Suprapubic skin (tissue), 4 donors: ENCODE measurements around the gene TRIM6. TPM values are rescaled to one million over a fixed set of nuclear protein-coding genes. Genes with fewer than 3 reads are reported as not detected.
A peak's percentile ranks its signal among the peaks of the same experiment; 100 is the strongest.
"Not testable (repeated sequence)": the region's sequence is repeated elsewhere in the genome, so short reads cannot be mapped to it uniquely, and the experiment has no call there.

Experiments used
- DNase-seq, 2 donors: peaks; one replicate each; pipeline ENCODE4 v3.0.0-alpha.2; 2019; ENCODE audit warnings: low spot score in 2 of 2
- H3K27ac ChIP-seq: fragments of 200-600 bp; sonication (generic); one replicate; pipeline ENCODE4 v1.5.1; 2019
- H3K27me3 ChIP-seq: fragments of 200-600 bp; sonication (generic); one replicate; pipeline ENCODE4 v1.5.1; 2019
- H3K36me3 ChIP-seq: fragments of 200-600 bp; sonication (generic); one replicate; pipeline ENCODE4 v1.5.1; 2019
- H3K4me1 ChIP-seq: fragments of 200-600 bp; sonication (generic); one replicate; pipeline ENCODE4 v1.5.1; 2019
- H3K4me3 ChIP-seq: fragments of 200-600 bp; sonication (generic); one replicate; pipeline ENCODE4 v1.5.1; 2019; ENCODE audit warnings: mild to moderate bottlenecking
- H3K9me3 ChIP-seq: fragments of 200-600 bp; sonication (generic); one replicate; pipeline ENCODE4 v1.5.1; 2019
- EP300 ChIP-seq: sonication (generic); formaldehyde crosslinking; IDR thresholded peaks from one replicate; pipeline ENCODE4 v1.6.1; 2017; ENCODE audit warnings: antibody characterized with exemption
- POLR2A ChIP-seq, 2 donors: fragments of 450-650 bp; IDR thresholded peaks; one replicate each; pipeline ENCODE4 v1.6.1; 2017; ENCODE audit warnings: antibody characterized with exemption in 2 of 2, mild to moderate bottlenecking in 2 of 2, moderate library complexity in 2 of 2
- POLR2AphosphoS5 ChIP-seq, 3 donors: sonication (generic); formaldehyde crosslinking; IDR thresholded peaks; one replicate each; pipeline ENCODE4 v1.6.1; 2017; ENCODE audit warnings: antibody characterized with exemption in 3 of 3
- WGBS: methylation state at CpG from one replicate; pipeline ENCODE4 v1.1.5; 2018; 5-methylcytosine and 5-hydroxymethylcytosine counted together
- total RNA-seq, 4 donors: library from RNA; depleted of rRNA; stranded (reverse); fragments of >200 nt; gene quantifications; one replicate each; pipeline ENCODE4 v1.1.0, GENCODE V29; 2016
- TF ChIP-seq, protein P1 (sequence below), 2 donors: fragments of 200-600 bp in 1 of 2; fragments of 450-650 bp in 1 of 2; sonication (generic) in 1 of 2; IDR thresholded peaks; one replicate each; pipeline ENCODE4 v1.5.1; 2016 to 2019; ENCODE audit warnings: antibody characterized with exemption in 2 of 2, mild to moderate bottlenecking in 1 of 2, moderate library complexity in 1 of 2

The TRIM6 gene
- total RNA-seq, 4 donors from 2014 or later, result 0.72 to 4.8 (median 1.9) TPM

- WGBS, result 90% methylated on average over 5 of the region's 5 CpGs
- TF ChIP-seq POLR2A (IDR thresholded peaks at IDR 0.05), result no peak
- TF ChIP-seq EP300, result no peak
- TF ChIP-seq, protein P1, sequence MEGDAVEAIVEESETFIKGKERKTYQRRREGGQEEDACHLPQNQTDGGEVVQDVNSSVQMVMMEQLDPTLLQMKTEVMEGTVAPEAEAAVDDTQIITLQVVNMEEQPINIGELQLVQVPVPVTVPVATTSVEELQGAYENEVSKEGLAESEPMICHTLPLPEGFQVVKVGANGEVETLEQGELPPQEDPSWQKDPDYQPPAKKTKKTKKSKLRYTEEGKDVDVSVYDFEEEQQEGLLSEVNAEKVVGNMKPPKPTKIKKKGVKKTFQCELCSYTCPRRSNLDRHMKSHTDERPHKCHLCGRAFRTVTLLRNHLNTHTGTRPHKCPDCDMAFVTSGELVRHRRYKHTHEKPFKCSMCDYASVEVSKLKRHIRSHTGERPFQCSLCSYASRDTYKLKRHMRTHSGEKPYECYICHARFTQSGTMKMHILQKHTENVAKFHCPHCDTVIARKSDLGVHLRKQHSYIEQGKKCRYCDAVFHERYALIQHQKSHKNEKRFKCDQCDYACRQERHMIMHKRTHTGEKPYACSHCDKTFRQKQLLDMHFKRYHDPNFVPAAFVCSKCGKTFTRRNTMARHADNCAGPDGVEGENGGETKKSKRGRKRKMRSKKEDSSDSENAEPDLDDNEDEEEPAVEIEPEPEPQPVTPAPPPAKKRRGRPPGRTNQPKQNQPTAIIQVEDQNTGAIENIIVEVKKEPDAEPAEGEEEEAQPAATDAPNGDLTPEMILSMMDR (IDR thresholded peaks at IDR 0.05), result no peak
- TF ChIP-seq POLR2AphosphoS5 (IDR thresholded peaks at IDR 0.05), result no peak
- Histone ChIP-seq H3K4me1 (peaks cover 14% of the 10 kb centered on the region), H3K9me3 (no peaks in the 10 kb centered on the region), H3K27me3 (no peaks in the 10 kb centered on the region), H3K4me3 (no peak overlapping the region), H3K27ac (no peak overlapping the region), H3K36me3 (no peaks in the 10 kb centered on the region)
- no peak for DNase-seq
Measured at GRCh38 chr11:5592615-5593014, 3.8 kb upstream of the TRIM6 start.

- no peaks in the 10 kb centered on the region for H3K27me3 ChIP-seq
- DNase-seq, result no peak
- H3K4me1 ChIP-seq, result peaks cover 15% of the 10 kb centered on the region
- no peak overlapping the region for H3K4me3 ChIP-seq
- 42% methylated on average over 1 of the region's 1 CpG for WGBS
- H3K27ac ChIP-seq, result no peak overlapping the region
- H3K36me3 ChIP-seq, result no peaks in the 10 kb centered on the region
- H3K9me3 ChIP-seq, result no peaks in the 10 kb centered on the region
- TF ChIP-seq POLR2AphosphoS5 (IDR thresholded peaks at IDR 0.05), result no peak
- no peak for TF ChIP-seq EP300
- TF ChIP-seq POLR2A (IDR thresholded peaks at IDR 0.05), result no peak
- TF ChIP-seq, protein P1 (IDR thresholded peaks at IDR 0.05), result no peak
Measured at GRCh38 chr11:5593146-5593545, 3.3 kb upstream of the TRIM6 start.

DNA sequence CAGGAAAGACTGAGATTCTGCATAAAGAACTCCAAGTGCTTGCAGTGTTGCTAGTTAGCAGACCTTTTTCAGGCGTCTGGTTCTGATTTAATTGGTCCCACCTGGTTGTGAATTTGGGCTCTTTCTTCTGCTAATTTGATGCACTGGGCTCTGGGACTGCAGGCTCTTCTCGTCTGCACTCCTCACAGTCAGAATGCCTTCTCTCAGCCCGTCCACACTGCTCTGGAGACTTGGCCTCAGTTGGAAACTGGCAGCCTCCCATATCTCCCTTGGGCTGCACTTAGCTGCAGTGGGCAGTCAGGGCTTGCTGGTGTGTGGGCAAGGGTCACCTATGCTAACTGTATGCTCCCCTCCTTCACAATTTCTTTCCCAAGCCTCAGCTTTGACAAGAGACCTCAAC is 1.5 kb downstream of the TRIM6 start:
- no peaks in the 10 kb centered on the region for H3K27me3 ChIP-seq
- no peak for DNase-seq
- H3K4me3 ChIP-seq, result no peak overlapping the region
- peaks cover 15% of the 10 kb centered on the region for H3K4me1 ChIP-seq
- H3K9me3 ChIP-seq, result no peaks in the 10 kb centered on the region
- no peak overlapping the region for H3K27ac ChIP-seq
- 49% methylated on average over 3 of the region's 3 CpGs for WGBS
- H3K36me3 ChIP-seq, result no peaks in the 10 kb centered on the region
- TF ChIP-seq POLR2AphosphoS5 (IDR thresholded peaks at IDR 0.05) (no peak), POLR2A (IDR thresholded peaks at IDR 0.05) (no peak), EP300 (no peak)
- TF ChIP-seq, protein P1 (IDR thresholded peaks at IDR 0.05), result no peak

DNA sequence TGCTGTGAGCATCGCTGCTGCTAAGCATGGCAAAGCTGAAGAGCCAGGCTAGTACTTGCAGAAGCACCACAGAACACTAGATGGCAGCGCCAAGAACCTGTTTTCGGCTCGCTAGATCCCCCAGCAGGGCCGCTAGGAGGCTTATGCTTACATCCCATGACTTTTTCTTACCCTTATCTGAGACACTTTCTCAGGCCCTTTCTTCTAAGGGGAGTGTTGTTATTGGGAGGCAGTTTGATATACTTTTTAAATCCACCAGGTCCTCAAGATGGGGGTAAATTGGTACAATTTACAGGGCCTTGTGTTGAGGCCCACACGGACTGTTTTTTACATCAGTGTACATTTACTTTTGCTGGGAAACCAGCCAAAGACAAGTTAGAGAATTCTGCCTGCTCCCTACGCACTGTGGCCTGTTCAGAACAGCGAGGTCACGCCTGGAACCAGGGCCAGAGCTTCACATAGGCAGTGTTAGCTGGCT is 4.0 kb downstream of the TRIM6 start:
- TF ChIP-seq EP300, result no peak
- TF ChIP-seq, protein P1 (IDR thresholded peaks at IDR 0.05), result peak in 1 of 2 donors; percentile 68
- no peak overlapping the region for H3K27ac ChIP-seq
- WGBS, result 40% methylated on average over 9 of the region's 9 CpGs
- no peak overlapping the region for H3K4me3 ChIP-seq
- H3K4me1 ChIP-seq, result peaks cover 15% of the 10 kb centered on the region
- peak in 1 of 2 donors; percentile 65 for DNase-seq
- no peaks in the 10 kb centered on the region for H3K9me3 ChIP-seq
- H3K36me3 ChIP-seq, result no peaks in the 10 kb centered on the region
- H3K27me3 ChIP-seq, result no peaks in the 10 kb centered on the region

GRCh38 chr11:5602791-5603190 is 6.4 kb downstream of the TRIM6 start:
- not testable (repeated sequence) for H3K36me3 ChIP-seq, H3K4me1 ChIP-seq, H3K27me3 ChIP-seq, H3K9me3 ChIP-seq, DNase-seq, H3K27ac ChIP-seq, H3K4me3 ChIP-seq
- 95% methylated on average over 4 of the region's 4 CpGs for WGBS

- no peak for DNase-seq
Measured at GRCh38 chr11:5603326-5603725, 6.9 kb downstream of the TRIM6 start.

More at GRCh38 chr11:5603326-5603725, 6.9 kb downstream of the TRIM6 start:
- H3K4me3 ChIP-seq, result no peak overlapping the region
- H3K9me3 ChIP-seq, result no peaks in the 10 kb centered on the region
- no peaks in the 10 kb centered on the region for H3K27me3 ChIP-seq
- no peaks in the 10 kb centered on the region for H3K36me3 ChIP-seq
- WGBS, result 93% methylated on average over 8 of the region's 8 CpGs
- no peak overlapping the region for H3K27ac ChIP-seq
- no peaks in the 10 kb centered on the region for H3K4me1 ChIP-seq
- TF ChIP-seq POLR2A (IDR thresholded peaks at IDR 0.05) (no peak), POLR2AphosphoS5 (IDR thresholded peaks at IDR 0.05) (no peak), EP300 (no peak)
- TF ChIP-seq, protein P1 (IDR thresholded peaks at IDR 0.05), result no peak
